ENCODE data around the gene MAN2A2. TPM values are rescaled to one million over a fixed set of nuclear protein-coding genes. Genes with fewer than 3 reads are reported as not detected.
"Not testable (repeated sequence)": the region's sequence is repeated elsewhere in the genome, so short reads cannot be mapped to it uniquely, and the experiment has no call there.

The MAN2A2 gene
- total RNA-seq, 1 donor: 38.8 TPM

DNA sequence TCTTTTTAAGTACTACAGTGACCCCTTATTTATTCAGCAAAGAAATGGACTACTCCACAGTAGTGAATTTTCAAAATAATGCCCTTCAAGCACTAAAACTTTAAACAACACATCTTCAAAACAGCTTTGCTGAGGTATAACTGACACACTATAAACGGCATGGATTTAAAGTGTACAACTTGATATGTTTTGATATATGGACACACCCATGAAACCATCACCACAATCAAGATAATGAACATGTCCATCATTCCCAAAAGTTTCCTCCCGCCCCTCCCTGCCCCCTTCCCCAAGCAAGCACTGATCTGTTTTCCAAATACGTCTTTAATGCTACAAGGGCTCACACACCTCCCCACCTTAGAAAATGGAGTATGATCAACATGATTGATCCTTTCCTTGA, 36.3 kb upstream of the MAN2A2 start:
- peaks cover 63% of the 10 kb centered on the region for H3K4me1 ChIP-seq (ENCODE audit: insufficient read depth, low read length)
- no peaks in the 10 kb centered on the region for H3K27me3 ChIP-seq (ENCODE audit: insufficient read depth, low read length)
- no peak overlapping the region for H3K4me3 ChIP-seq (ENCODE audit: low read length)
- no peaks in the 10 kb centered on the region for H3K9me3 ChIP-seq (ENCODE audit: low read depth, low read length)

DNA sequence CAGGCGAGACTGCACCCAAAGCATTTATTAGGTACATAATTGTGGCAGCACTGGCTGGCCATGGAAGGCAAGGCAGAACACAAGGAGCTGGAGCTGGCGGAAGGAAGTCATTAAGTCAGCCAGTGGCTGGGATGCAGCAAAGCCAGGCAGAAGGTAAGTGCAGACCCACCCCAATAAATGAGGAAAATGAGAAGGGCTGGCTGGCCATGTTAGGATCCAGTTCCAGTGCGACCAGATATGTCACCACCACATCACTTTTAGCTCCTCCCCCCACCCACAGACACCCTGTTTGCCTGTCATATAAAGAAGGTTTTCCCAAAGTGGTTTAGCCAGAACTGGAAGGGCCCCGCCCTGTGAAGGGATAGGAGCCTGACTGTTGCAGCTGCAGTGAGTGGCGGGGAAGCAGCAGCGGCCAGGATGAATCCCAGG, 34.8 kb upstream of the MAN2A2 start, which contains the start of gene FURIN:
FURIN (plus strand) TSS at position 328 of the 429 bp plus-strand sequence. CDS start 7,153 bp downstream, outside the sequence.
- no peak within 1 kb of the TSS for H3K4me3 ChIP-seq (ENCODE audit: low read length)
- no peaks in the 10 kb centered on the region for H3K27me3 ChIP-seq (ENCODE audit: insufficient read depth, low read length)
- H3K4me1 ChIP-seq (ENCODE audit: insufficient read depth, low read length): peaks cover 66% of the 10 kb centered on the region
- H3K9me3 ChIP-seq (ENCODE audit: low read depth, low read length): no peaks in the 10 kb centered on the region

DNA sequence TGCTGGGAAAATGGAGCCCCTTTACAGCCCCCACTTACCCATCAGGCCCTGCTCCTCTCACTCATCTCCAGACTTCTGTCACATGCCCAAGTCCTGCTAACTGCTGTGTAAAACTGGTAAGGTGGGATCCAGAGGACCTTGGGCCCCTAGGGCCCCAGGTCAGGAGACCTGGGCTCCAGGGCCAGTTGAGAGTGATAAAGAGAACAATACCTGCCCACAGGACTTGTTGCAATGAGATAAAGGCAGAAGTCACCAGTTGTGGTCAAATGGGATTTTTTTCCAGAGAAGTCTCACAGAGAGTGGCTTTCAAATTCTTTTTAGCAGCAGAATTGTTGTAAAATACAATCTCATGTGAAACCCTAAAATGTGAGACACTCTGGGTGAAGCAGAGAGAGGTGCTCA, 34.0 kb upstream of the MAN2A2 start:
- peaks cover 66% of the 10 kb centered on the region for H3K4me1 ChIP-seq (ENCODE audit: insufficient read depth, low read length)
- no peaks in the 10 kb centered on the region for H3K27me3 ChIP-seq (ENCODE audit: insufficient read depth, low read length)
- no peaks in the 10 kb centered on the region for H3K9me3 ChIP-seq (ENCODE audit: low read depth, low read length)
- H3K4me3 ChIP-seq (ENCODE audit: low read length): no peak overlapping the region

DNA sequence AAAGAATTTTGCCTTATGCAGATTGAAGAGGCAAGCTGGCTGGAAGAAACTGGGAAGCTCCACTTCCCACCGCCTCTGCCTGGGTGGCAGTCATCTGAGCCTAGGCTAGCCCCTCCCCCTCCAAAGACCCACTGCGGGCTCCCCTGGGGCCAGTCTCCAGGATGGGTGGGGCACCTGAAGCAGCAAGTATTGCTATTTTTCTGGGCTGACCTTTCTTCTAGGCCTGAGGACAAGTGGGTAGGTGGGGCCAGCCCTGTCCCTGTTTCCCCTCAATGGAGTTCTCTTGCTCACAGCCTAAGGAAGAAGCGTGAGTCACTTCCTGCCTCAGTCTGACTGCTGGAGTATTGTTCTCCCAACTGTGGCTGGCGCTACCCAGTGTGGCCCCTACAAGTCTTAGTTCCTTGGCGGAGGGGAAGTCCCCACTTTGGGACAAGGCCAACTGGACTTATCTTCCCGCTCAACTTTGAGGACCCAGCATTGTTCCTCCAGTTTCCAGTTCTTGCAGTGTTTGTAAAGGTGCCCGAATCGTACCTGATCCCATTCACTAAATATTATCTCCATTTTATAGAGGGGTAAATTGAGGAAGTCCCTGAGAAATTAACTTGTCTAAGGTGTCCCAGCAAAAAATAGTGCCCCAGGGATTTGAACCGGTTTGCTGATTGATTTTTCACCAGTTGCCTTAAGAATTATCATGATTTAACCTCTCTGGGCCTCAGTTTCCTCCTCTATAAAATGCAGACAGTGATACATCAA, 33.3 kb upstream of the MAN2A2 start:
- Histone ChIP-seq H3K27me3 (ENCODE audit: insufficient read depth, low read length) (no peaks in the 10 kb centered on the region), H3K4me3 (ENCODE audit: low read length) (no peak overlapping the region), H3K9me3 (ENCODE audit: low read depth, low read length) (no peaks in the 10 kb centered on the region), H3K4me1 (ENCODE audit: insufficient read depth, low read length) (peaks cover 64% of the 10 kb centered on the region)

DNA sequence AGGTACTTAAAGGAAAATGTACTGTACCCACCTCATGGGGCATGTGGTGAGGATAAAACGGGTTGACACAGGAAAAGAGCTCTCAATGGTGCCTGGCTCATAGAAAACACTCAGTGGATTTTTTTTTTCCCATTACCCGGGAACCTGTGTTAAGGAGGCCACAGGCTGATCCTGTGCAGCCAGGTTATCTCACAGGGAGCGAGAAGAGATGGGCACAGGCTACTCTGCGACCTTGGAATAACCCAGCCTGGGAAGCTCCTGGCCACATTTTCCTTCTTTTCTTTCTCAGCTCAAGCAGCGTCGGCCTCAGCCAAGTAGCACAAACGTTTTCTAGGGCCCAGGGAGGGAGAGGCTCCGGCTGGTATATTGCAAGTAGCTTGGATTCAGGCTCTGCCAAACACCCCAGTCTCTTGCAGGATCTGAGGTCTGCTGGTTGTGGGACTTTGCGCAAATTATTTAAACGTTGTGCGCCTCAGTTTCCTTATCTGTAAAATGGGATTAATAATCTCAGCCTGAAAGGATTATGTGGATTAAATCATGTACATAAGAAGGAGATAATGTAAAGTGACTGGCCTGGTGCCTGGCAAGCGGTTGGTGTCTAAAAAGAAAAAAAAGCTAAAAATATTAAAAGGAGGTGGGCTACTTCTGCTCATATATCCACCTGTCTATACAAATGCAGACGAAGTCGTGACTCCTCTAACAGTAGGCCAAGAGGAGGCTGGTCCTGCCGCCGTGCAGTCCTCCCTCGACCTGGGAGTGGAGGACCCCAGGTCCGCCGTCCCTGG, 32.6 kb upstream of the MAN2A2 start:
- no peaks in the 10 kb centered on the region for H3K9me3 ChIP-seq (ENCODE audit: low read depth, low read length)
- H3K27me3 ChIP-seq (ENCODE audit: insufficient read depth, low read length): no peaks in the 10 kb centered on the region
- peak overlapping the region; percentile 83 for H3K4me3 ChIP-seq (ENCODE audit: low read length)
- H3K4me1 ChIP-seq (ENCODE audit: insufficient read depth, low read length): peaks cover 64% of the 10 kb centered on the region

DNA sequence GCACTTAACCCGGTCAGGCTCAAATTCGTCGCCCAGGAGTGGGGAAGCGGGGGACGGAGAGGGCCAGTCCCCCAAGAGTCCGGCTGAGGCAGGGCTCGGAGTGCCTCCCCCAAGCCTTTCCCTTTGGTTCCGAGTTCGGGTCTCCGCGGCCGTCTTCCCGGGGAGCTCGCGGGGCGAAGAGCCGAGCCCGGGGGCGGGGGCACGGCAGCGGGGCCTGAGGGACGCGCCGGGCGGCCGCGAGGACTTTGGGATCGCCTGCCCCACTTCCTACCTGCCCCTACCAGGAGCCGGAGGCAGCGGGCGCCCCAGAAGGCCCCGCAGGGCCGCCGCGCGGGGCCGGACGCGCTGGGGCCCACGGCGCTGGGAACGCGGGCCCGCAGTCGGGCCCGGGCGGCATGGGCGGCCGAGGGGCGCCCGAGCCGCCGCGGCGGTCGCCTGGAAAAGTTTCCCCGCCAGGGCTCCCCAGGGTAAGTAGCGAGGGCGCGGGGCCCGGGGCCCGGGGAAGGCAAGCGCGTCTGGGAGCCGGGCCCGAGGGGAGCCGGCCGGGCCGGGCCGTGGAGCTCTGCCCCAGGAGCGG, 31.9 kb upstream of the MAN2A2 start:
- Histone ChIP-seq H3K4me1 (ENCODE audit: insufficient read depth, low read length) (peaks cover 64% of the 10 kb centered on the region), H3K9me3 (ENCODE audit: low read depth, low read length) (no peaks in the 10 kb centered on the region), H3K27me3 (ENCODE audit: insufficient read depth, low read length) (no peaks in the 10 kb centered on the region), H3K4me3 (ENCODE audit: low read length) (peak overlapping the region; percentile 83)

DNA sequence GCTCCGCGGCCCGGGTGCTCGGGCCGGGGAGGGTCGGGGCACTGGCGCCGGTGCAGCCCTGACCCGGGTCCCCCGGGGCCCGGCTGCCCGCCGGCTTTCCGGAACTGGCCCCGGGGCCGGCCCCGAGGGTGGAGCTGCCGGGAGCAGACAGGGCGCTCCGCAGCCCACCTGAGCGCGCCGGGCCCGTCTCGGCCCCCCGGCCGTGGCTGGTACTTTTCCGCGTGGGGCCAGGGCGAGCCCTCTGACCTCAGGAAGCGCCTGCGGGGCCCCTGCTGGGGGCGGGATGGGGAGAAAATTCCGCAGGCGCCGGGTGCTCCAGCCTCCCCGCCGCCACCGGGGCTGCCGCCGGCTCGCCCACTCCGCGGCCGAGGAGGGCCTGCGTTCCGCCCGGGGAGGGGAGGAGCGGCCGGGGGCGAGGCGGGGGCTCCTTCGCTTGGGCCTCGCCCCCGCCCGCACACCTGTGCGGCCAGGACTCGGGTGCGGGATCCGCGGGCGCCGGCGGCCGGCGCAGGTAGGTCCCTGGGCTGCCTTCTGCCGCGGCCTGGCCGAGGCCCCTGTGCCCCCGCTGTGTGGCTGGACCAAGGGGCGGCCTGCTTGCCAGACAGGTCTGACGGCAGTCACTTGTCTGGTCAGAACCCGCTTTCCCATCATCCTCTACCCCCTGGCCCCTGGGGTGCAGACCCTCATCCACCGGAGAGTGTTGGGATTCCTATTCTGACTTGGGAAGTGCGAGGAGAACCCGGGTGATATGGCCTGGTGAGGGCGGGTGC, 31.2 kb upstream of the MAN2A2 start:
- peaks cover 60% of the 10 kb centered on the region for H3K4me1 ChIP-seq (ENCODE audit: insufficient read depth, low read length)
- no peaks in the 10 kb centered on the region for H3K27me3 ChIP-seq (ENCODE audit: insufficient read depth, low read length)
- H3K4me3 ChIP-seq (ENCODE audit: low read length): peak overlapping the region; percentile 83
- no peaks in the 10 kb centered on the region for H3K9me3 ChIP-seq (ENCODE audit: low read depth, low read length)

DNA sequence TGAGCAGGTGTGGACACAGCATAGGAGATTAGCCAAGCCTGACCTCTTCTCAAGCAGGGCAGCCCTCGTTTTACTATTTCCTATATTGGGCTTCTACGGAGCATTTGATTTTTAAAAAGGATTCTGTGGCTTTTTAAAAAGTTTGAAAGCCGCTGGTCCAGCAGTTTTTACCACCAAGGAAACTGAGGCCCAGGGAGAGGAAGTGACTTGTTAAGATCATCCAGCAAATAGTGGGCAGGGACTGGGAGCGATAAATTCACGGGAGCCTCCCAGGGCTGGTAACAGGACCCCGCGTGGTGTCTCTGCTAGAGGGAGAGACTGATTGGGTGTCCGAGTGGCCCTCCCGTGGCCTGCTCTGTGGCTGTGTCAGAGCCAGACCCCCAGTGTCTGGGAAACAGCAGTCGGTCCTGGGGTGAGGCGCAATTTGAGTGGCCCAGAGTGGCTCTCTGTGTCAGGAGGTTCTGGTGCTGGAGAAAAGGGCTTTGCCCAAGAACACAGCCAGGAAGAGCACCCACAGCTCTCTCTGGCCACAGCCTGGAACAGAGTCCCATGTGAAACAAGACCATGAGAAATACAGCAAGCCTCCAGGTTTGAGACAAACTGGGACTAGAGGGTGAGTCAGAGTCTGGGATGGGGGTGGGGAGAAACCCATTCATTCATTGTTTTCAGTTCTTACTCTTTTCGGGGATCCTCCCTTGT, 30.5 kb upstream of the MAN2A2 start:
- H3K4me1 ChIP-seq (ENCODE audit: insufficient read depth, low read length): peaks cover 60% of the 10 kb centered on the region
- peak overlapping the region; percentile 83 for H3K4me3 ChIP-seq (ENCODE audit: low read length)
- H3K27me3 ChIP-seq (ENCODE audit: insufficient read depth, low read length): no peaks in the 10 kb centered on the region
- no peaks in the 10 kb centered on the region for H3K9me3 ChIP-seq (ENCODE audit: low read depth, low read length)

DNA sequence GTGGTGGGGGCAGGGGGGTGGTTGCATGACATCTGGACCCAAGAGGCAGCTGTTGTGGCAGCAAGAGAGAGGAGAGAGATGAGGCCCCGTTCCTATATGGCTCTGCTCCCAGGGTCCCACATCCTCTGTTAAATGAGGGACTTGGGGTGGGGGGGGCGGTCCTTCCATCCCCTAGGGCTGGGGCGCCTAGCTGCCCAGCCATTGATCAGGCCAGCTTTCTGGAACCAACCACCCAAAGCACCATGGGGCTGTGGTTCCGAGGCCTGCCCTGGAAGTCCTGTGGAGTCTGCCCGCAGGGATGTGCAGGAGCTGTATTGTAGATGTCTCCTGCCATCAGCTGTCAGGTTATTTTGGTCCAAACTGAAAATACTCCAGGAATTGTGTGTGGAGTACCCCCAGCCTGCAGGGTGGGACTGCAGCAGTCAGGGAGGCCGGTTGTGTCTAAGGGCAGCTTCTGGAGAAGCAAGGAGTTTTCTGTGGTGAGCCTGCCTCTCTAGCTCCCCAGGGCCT, 29.6 kb upstream of the MAN2A2 start:
- H3K9me3 ChIP-seq (ENCODE audit: low read depth, low read length): no peaks in the 10 kb centered on the region
- peaks cover 52% of the 10 kb centered on the region for H3K4me1 ChIP-seq (ENCODE audit: insufficient read depth, low read length)
- no peak overlapping the region for H3K4me3 ChIP-seq (ENCODE audit: low read length)
- no peaks in the 10 kb centered on the region for H3K27me3 ChIP-seq (ENCODE audit: insufficient read depth, low read length)

DNA sequence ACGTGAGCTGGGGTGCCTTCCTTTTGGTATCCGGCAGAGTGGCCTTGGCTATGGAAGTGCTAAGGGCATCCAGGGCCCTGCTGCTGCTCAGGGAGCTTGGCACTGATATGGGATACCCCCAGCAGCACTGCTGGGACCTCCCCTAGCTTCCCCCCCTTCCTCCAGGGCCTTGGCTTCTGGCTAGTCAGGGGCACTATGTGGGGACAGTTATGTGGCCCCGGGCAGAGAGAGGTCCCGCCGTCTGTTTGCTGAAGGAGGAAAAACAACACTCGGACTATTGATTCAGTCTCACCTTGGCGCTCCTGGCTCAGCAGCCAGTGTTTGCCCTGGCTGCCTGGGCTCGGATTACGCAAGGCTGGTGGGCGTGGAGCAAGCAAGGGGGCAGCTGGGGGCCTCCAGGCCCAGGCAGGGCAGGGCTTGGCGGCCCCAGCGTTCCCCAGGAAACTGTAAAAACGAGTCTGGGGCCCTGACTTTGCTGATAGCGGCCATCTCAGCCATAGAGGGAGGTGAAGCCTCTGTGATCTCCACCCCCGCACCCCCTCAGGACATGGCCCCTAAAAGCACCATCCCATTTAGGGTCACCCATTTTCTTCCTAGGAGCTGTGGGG, 29.0 kb upstream of the MAN2A2 start:
- Histone ChIP-seq H3K4me1 (ENCODE audit: insufficient read depth, low read length) (peaks cover 46% of the 10 kb centered on the region), H3K9me3 (ENCODE audit: low read depth, low read length) (no peaks in the 10 kb centered on the region), H3K27me3 (ENCODE audit: insufficient read depth, low read length) (no peaks in the 10 kb centered on the region), H3K4me3 (ENCODE audit: low read length) (no peak overlapping the region)

DNA sequence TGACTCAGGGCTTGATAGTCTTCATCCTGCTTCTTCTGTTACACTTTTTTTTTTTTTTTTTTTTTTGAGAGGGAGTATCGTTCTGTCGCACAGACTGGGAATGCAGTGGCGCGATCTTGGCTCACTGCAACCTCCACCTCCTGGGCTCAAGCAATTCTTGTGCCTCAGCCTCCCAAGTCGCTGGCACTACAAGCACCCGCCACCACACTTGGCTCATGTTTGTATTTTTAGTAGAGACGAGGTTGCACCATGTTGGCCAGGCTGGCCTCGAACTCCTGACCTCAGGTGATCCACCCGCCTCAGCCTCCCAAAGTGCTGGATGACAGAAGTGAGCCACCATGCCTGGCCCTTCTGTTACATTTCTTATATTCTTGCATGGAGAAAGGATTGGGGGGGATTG, 28.1 kb upstream of the MAN2A2 start:
- H3K27me3 ChIP-seq (ENCODE audit: insufficient read depth, low read length); H3K4me3 ChIP-seq (ENCODE audit: low read length); H3K9me3 ChIP-seq (ENCODE audit: low read depth, low read length): not testable (repeated sequence)
- H3K4me1 ChIP-seq (ENCODE audit: insufficient read depth, low read length): peaks cover 37% of the 10 kb centered on the region

DNA sequence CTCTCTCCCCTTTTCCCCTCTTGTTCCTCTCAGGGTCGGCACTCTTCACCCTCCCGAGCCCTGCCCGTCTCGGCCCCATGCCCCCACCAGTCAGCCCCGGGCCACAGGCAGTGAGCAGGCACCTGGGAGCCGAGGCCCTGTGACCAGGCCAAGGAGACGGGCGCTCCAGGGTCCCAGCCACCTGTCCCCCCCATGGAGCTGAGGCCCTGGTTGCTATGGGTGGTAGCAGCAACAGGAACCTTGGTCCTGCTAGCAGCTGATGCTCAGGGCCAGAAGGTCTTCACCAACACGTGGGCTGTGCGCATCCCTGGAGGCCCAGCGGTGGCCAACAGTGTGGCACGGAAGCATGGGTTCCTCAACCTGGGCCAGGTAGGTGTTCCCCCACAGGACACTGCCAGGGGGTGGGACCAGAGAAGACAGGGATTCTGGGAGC, 27.5 kb upstream of the MAN2A2 start:
- Histone ChIP-seq H3K4me3 (ENCODE audit: low read length) (no peak overlapping the region), H3K27me3 (ENCODE audit: insufficient read depth, low read length) (no peaks in the 10 kb centered on the region)

DNA sequence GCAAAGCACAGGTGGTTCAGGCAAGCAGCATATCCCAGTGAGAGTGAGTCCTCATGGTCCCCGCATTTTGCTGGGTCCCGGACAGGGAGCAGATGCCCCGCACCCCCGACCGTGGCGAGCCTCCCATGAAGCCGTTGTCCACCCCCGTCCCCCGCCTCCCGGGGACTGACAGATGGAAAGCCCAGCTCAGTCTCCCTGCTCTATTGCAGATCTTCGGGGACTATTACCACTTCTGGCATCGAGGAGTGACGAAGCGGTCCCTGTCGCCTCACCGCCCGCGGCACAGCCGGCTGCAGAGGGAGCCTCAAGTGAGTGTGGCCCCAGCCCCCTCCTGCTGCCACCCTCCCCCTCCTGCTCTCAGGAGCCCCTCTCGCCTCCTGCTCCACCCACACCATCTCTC, 27.1 kb upstream of the MAN2A2 start:
- peaks cover 27% of the 10 kb centered on the region for H3K4me1 ChIP-seq (ENCODE audit: insufficient read depth, low read length)
- H3K4me3 ChIP-seq (ENCODE audit: low read length): no peak overlapping the region
- H3K9me3 ChIP-seq (ENCODE audit: low read depth, low read length): no peaks in the 10 kb centered on the region
- no peaks in the 10 kb centered on the region for H3K27me3 ChIP-seq (ENCODE audit: insufficient read depth, low read length)

More for the DNA sequence above, 27.5 kb upstream of the MAN2A2 start:
- H3K9me3 ChIP-seq (ENCODE audit: low read depth, low read length): no peaks in the 10 kb centered on the region
- peaks cover 32% of the 10 kb centered on the region for H3K4me1 ChIP-seq (ENCODE audit: insufficient read depth, low read length)

Data from mononuclear cell (primary cell).